C4-2B (cell line): Measurements from ENCODE around the gene KCNH2.

Source experiments
- H3K27ac ChIP-seq: fragments of 450-650 bp; 2 replicates; pipeline ENCODE4 v1.5.1; 2017
- ZFX ChIP-seq: fragments of 450-650 bp; IDR thresholded peaks from 2 replicates; pipeline ENCODE4 v1.6.1; 2017
- TF ChIP-seq, protein P1 (sequence below): fragments of 450-650 bp; conservative IDR thresholded peaks from 2 replicates; pipeline ENCODE4 v1.5.1; 2017; ENCODE audit warnings: mild to moderate bottlenecking

KCNH2 gene

GRCh38 chr7:150942001-150942590 is 36.0 kb downstream of the KCNH2 start:
- no peak for TF ChIP-seq ZFX
- TF ChIP-seq, protein P1, sequence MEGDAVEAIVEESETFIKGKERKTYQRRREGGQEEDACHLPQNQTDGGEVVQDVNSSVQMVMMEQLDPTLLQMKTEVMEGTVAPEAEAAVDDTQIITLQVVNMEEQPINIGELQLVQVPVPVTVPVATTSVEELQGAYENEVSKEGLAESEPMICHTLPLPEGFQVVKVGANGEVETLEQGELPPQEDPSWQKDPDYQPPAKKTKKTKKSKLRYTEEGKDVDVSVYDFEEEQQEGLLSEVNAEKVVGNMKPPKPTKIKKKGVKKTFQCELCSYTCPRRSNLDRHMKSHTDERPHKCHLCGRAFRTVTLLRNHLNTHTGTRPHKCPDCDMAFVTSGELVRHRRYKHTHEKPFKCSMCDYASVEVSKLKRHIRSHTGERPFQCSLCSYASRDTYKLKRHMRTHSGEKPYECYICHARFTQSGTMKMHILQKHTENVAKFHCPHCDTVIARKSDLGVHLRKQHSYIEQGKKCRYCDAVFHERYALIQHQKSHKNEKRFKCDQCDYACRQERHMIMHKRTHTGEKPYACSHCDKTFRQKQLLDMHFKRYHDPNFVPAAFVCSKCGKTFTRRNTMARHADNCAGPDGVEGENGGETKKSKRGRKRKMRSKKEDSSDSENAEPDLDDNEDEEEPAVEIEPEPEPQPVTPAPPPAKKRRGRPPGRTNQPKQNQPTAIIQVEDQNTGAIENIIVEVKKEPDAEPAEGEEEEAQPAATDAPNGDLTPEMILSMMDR, result no peak
- H3K27ac ChIP-seq, result no peak overlapping the region

DNA sequence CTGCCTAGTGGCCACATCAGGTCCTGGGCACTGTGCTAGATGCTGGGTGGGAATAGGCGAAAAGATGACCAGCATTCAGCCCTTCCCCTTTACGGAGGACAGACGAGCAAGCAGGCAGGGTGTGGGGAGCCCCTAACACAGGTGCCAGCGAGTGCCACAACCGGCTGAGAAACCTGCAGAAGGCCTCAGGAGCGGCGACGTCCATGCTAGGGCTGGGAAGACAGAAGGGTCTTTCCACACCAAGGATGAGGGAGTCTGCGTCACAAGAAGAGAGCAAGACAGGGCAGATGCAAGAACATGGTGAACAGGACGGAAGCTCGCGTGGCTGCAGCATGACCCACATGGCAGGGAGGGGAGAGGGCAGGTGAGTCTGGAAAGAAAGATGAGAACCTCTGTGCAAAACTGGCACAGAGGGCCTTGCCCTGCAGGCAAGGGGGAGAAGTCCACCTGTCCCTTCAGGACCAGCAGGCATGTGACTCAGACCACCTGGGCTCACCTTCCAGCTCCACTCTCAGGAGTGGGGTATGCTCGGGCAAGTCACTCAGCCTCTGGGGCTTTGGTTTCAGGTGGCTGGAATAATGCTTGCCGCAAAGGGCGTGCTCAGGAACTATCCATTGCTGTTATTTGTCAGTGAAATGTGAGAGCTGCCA is 36.6 kb downstream of the KCNH2 start:
- TF ChIP-seq, protein P1, result no peak
- TF ChIP-seq ZFX, result no peak
- no peak overlapping the region for H3K27ac ChIP-seq

DNA sequence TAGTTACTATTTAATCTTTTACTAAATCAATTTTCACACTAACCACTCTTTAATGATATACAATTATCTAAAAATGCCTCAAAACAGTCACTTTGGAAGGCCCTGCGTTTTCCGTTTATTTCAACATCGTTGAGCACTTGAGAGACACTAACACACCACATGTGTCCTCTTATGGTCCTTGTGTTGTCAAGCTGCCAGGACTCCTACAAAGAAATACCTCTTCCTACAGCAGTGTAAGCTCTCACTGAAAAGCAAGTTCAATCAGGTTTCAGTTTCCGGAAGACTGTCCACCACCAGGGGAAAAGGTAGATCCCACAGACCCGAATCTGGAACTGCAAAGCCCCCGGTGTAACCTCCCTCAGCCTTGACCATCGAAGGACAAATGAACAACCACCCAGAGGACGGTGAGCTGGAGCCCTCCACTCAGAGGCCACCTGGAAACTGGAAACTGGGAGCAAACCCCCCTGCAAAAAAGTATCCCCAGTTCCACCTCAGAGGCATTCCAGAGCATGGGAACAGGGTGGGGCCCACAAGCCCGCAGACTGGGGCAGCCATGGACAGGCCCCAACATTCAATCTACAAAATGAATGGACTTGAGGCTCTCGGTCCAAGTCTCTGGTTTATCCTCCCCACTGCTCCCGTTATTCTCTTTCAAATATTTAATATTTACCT is 37.6 kb downstream of the KCNH2 start:
- TF ChIP-seq, protein P1, result no peak
- no peak overlapping the region for H3K27ac ChIP-seq

GRCh38 chr7:150939466-150939865 is 38.7 kb downstream of the KCNH2 start:
- no peak overlapping the region for H3K27ac ChIP-seq
- TF ChIP-seq ZFX, result no peak
- TF ChIP-seq, protein P1, result no peak

DNA sequence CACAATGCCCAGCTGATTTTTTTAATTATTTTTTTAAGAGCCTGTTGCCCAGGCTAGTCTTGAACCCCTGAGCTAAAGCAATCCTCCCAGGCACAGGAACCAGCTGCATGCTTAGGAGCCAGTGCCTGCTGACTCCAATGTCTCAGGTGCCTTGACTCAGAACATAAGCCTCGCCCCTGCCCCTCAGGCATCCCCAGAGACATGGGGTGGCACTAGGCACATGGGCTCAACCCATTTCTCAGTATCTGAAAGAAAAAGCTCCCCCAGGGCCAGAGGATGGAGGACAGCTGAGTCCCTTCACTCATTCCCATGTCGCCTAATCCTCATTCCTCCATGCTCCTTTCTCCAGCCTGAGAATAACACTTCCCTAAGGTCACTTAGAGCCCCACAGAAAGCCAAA is 39.1 kb downstream of the KCNH2 start:
- TF ChIP-seq ZFX, result no peak
- TF ChIP-seq, protein P1, result no peak
- no peak overlapping the region for H3K27ac ChIP-seq

- H3K27ac ChIP-seq, result no peak overlapping the region
- TF ChIP-seq, protein P1, result no peak
- no peak for TF ChIP-seq ZFX
These were observed 39.6 kb downstream of the KCNH2 start for GRCh38 chr7:150938566-150938965.

DNA sequence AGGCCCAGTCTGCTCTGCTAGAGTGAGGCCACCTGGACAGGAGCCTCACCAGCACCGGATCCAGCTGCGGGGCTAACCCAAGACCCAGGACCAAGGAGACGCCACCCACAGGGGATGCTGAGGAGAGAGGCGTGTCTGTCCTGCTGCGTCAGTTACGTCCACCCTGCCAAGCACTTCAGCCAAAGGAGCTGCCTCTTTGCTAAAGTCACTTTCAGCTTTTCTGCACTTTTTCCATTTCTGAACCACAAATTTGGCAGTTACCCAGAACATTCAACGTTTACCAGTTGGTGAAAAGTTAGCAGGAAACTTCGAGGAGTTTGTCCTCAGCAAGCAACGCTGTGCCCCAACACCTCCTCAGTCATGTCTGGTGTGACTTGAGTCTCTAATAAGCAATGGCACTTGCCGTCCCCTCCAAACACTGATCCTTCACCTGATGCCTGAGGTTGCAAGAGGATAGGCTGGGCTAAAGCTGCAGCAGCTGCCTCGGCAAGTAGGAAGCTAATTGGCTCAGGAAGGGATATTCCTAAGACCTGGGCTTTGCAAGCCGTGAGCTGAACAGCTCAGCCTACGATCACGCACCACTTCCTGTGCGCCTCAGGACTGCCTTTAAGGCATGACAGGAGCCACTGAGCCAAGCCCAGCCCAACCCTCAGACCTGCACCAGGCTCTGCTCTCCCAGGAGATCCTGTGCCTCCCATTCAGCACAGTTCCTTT is 40.1 kb downstream of the KCNH2 start:
- TF ChIP-seq, protein P1, result no peak
- TF ChIP-seq ZFX, result no peak
- H3K27ac ChIP-seq, result no peak overlapping the region
